ENCODE measurements around the gene MAML2.

MAML2 gene

DNA sequence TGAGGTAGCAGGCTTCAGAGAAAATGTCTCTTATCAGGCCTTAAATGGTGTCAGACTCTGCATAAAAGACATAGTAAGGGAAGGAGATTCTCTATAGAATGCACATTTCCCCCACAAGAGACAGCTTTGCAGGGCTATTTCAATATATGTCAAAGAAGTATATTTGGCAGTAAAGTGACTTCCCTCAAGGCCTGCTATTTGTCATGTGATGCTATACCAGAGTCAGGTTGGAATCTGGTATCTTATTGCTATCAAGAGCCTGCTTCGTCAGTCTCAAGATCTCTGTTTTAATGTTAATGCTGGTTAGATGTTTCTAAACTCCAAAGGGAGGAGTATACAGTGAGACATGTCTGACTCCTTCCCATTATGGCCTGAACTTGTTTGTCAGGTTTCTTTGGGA is 378.7 kb downstream of the MAML2 start:
- DNase-seq (ENCODE audit: low read depth) = no peak

DNA sequence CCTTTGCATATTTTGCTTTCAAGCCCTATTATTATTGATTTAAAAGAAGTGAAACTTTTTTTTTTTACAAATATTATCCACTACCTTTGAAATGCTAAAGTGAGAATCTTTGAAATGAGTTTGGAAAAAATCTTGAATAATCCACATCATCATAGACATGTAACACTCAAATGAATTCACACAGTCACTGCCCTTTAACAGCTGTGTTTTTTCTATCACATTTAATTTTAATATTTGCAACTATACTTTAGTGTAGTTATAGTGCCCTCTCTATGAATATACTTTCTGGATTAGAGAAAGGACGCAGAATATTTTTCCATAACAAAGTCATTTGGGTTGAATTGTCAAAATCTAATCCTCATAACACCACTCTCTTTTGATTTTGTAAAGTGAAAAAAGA is 381.2 kb downstream of the MAML2 start:
- DNase-seq (ENCODE audit: low read depth) = no peak

DNA sequence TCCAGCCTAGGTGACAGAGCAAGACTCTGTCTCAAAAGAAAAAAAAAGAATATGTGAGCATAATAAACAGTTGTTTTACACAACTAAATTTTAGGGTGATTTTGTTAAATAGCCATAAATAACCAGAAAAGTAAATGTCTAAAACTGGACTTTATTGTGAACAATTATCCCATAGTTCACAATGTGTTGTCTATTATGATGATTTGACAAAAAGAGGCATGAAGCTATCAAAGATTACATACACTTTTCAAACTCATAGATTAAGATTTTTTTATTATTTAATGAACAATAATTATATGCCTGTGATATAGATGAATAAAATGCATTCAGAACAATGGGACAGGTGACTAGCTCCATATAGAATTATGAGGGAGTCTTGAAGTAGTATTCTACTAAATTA is 392.1 kb downstream of the MAML2 start:
- DNase-seq (ENCODE audit: low read depth) = no peak

DNA sequence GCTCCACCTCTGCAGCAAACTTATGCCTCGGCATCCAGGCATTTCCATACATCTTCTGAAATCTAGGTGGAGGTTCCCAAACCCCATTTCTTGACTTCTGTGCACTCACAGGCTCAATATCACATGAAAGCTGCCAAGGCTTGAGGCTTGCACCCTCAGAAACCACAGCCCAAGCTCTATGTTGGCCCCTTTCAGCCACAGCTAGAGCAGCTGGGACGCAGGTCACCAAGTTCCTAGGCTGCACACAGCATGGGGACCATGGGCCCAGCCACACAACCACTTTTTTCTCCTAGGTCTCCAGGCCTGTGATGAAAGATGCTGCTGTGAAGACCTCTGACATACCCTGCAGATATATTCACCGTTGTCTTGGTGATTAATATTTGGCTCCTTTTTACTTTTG is 394.4 kb downstream of the MAML2 start:
- no peak for DNase-seq (ENCODE audit: low read depth)

DNA sequence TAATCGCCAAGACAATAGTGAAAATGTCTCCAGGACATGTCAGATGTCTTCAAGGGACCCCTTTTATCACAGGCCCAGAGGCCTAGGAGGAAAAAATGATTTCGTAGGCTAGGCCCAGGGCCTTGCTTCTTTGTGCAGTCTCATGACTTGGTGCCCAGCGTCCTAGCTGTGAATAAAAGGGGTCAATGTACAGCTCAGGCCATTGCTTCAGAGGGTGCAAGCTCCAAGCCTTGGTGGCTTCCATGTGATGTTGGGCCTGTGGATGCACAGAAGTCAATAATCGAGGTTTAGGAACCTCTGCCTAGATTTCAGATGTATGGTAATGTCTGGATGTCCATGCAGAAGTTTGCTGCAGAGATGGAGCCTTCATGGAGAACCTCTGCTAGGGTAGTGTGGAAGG is 398.4 kb downstream of the MAML2 start:
- DNase-seq (ENCODE audit: low read depth) = no peak

DNA sequence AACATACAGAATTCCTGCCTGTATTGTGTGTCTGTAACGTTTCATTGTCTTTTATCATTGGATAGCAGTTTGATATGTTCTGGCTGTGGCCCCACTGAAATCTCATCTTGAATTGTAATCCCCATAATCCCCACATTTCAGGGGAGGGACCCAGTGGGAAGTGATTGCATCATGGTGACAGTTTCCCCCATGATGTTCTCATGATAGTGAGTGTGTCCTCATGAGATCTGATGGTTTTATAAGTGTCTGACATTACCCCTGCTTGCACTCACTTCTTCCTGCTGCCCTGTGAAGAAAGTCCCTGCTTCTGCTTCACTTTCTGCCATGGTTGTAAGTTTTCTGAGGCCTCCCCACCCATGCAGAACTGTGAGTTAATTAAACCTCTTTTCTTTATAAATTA is 399.4 kb downstream of the MAML2 start:
- no peak for DNase-seq (ENCODE audit: low read depth)

DNA sequence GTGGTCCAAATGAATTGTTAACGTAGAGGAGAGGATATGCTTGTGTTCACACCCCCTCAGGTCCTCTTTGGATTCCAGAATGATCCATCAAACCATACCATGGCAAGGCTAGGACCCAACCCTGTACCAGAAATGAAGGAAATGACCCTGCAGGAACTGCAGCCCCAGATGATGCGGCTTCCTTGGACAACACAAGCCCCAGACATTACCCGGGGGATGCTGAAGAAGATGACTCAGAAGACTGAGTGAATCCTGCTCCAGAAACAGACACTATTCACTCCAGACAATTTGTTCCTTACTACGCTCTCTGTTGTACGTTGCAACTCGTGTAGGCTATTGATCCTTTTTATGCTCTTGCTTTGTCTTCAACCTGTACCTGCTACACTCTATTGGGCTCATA is 403.9 kb downstream of the MAML2 start:
- no peak for DNase-seq (ENCODE audit: low read depth)

DNA sequence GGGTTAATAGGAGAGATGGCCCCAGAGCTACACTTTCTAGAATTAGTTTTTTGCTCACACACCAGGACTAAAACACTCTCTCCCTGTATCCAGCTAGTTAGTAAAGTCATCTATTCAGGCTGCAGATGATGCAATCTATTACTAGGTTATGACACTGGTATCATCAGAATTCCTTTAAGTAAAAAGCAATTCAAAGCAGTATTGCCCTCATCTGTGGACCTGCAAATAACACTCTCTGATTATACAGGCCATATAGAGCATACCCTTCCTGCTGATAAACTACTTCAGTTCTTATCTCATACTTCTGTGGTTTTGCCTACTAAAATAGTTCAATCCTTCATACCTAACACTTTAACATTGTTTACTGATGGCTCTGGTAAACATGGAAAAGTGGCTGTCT is 405.6 kb downstream of the MAML2 start:
- DNase-seq (ENCODE audit: low read depth) = no peak

DNA sequence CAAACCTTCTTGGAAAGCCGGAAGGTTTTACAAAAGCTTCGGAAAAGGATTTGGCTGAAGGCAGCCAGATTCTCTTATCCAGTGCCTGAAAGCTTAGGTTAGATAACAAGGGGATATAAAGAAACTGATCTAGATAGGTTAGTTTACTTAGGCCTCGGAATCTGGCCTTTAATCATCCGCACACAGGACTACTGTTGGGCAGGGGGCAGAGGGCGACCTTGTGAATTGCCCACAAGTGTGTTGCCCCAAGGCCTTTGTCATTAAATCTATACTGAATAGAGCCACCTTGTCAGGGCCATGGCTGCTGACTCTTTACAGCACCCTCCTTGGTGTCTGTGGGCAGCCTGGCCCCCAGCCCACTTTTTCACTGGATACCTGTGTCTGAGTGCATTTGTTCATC is 409.4 kb downstream of the MAML2 start:
- DNase-seq (ENCODE audit: low read depth) = no peak

DNA sequence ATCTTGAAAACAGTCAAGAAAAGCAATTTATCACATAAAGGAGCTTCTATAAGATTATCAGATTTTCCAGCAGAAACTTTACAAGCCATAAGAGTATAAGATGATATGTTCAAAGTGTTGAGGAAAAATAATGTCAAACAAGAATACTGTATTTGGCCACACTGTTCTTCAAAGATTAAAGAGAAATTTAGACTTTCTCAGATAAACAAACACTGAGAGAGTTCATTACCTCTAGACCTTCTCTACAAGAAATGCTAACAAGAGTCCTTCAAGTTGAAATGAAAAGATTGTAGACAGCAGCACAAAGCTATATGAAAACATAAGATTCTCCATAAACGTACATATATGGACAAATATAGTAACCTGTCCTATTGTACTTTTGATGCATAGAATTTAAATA is 411.1 kb downstream of the MAML2 start:
- no peak for DNase-seq (ENCODE audit: low read depth)

DNA sequence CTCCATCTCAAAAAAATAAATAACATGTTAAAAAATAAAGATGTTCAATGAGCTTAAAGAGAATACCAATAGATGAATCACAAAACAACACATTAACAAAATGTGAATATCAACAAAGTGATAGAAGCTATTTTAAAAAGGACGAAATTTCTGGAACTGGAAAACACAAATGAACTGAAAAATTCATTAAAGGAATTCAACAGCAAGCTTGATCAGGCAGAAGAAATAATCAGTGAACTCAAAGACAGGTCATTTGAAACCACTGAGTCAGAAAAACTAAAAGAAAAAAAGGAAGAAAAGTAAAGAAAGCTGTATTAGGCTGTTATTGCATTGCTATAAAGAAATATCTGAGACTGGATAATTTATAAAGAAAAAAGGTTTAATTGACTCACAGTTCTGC is 412.0 kb downstream of the MAML2 start:
- DNase-seq (ENCODE audit: low read depth) = no peak

DNA sequence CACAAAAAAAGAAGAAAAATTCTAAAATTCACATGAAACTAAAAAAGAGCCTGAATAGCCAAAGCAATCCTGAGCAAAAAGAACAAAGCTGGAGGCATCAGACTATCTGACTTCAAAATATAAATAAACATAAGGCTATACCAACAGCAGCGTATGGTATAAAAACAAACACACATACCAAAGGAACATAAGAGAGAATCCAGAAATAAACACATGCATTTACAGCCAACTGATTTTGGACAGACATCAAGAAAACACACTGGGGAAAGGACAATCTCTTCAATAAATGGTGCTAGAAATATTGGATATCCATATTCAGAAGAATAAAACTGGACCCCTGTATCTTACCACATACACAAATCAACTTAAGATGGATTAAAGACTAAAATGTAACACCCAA is 416.3 kb downstream of the MAML2 start:
- no peak for DNase-seq (ENCODE audit: low read depth)

All from HS-5 (cell line).